Suprapubic skin (tissue), 4 donors: ENCODE data around the gene S100PBP. TPM values are rescaled to one million over a fixed set of nuclear protein-coding genes. Genes with fewer than 3 reads are reported as not detected.

Experiments used
- DNase-seq, 2 donors: peaks; one replicate each; pipeline ENCODE4 v3.0.0-alpha.2; 2019; ENCODE audit warnings: low spot score in 2 of 2
- H3K27ac ChIP-seq: fragments of 200-600 bp; sonication (generic); one replicate; pipeline ENCODE4 v1.5.1; 2019
- H3K27me3 ChIP-seq: fragments of 200-600 bp; sonication (generic); one replicate; pipeline ENCODE4 v1.5.1; 2019
- H3K36me3 ChIP-seq: fragments of 200-600 bp; sonication (generic); one replicate; pipeline ENCODE4 v1.5.1; 2019
- H3K4me1 ChIP-seq: fragments of 200-600 bp; sonication (generic); one replicate; pipeline ENCODE4 v1.5.1; 2019
- H3K4me3 ChIP-seq: fragments of 200-600 bp; sonication (generic); one replicate; pipeline ENCODE4 v1.5.1; 2019; ENCODE audit warnings: mild to moderate bottlenecking
- H3K9me3 ChIP-seq: fragments of 200-600 bp; sonication (generic); one replicate; pipeline ENCODE4 v1.5.1; 2019
- CTCF ChIP-seq, 2 donors: fragments of 200-600 bp in 1 of 2; fragments of 450-650 bp in 1 of 2; sonication (generic) in 1 of 2; IDR thresholded peaks; one replicate each; pipeline ENCODE4 v1.5.1; 2016 to 2019; ENCODE audit warnings: antibody characterized with exemption in 2 of 2, mild to moderate bottlenecking in 1 of 2, moderate library complexity in 1 of 2
- EP300 ChIP-seq: sonication (generic); formaldehyde crosslinking; IDR thresholded peaks from one replicate; pipeline ENCODE4 v1.6.1; 2017; ENCODE audit warnings: antibody characterized with exemption
- POLR2A ChIP-seq, 2 donors: fragments of 450-650 bp; IDR thresholded peaks; one replicate each; pipeline ENCODE4 v1.6.1; 2017; ENCODE audit warnings: antibody characterized with exemption in 2 of 2, mild to moderate bottlenecking in 2 of 2, moderate library complexity in 2 of 2
- POLR2AphosphoS5 ChIP-seq, 3 donors: sonication (generic); formaldehyde crosslinking; IDR thresholded peaks; one replicate each; pipeline ENCODE4 v1.6.1; 2017; ENCODE audit warnings: antibody characterized with exemption in 3 of 3
- WGBS: methylation state at CpG from one replicate; pipeline ENCODE4 v1.1.5; 2018; 5-methylcytosine and 5-hydroxymethylcytosine counted together
- total RNA-seq, 4 donors: library from RNA; depleted of rRNA; stranded (reverse); fragments of >200 nt; gene quantifications; one replicate each; pipeline ENCODE4 v1.1.0, GENCODE V29; 2016

The S100PBP gene
- total RNA-seq, 4 donors from 2014 or later: 8.8 to 39.7 (median 18.1) TPM

- Histone ChIP-seq H3K4me3 (no peak overlapping the region), H3K27ac (no peak overlapping the region), H3K9me3 (no peaks in the 10 kb centered on the region), H3K4me1 (peaks cover 12% of the 10 kb centered on the region), H3K36me3 (peaks cover 50% of the 10 kb centered on the region), H3K27me3 (no peaks in the 10 kb centered on the region)
- 91% methylated on average over 5 of the region's 5 CpGs for WGBS
- no peak for TF ChIP-seq POLR2AphosphoS5 (IDR thresholded peaks at IDR 0.05)
- TF ChIP-seq POLR2A (IDR thresholded peaks at IDR 0.05): no peak
- TF ChIP-seq CTCF (IDR thresholded peaks at IDR 0.05): no peak
- no peak for TF ChIP-seq EP300
- DNase-seq: no peak
Measured at GRCh38 chr1:32810358-32810757, 7.1 kb upstream of the S100PBP start.

DNA sequence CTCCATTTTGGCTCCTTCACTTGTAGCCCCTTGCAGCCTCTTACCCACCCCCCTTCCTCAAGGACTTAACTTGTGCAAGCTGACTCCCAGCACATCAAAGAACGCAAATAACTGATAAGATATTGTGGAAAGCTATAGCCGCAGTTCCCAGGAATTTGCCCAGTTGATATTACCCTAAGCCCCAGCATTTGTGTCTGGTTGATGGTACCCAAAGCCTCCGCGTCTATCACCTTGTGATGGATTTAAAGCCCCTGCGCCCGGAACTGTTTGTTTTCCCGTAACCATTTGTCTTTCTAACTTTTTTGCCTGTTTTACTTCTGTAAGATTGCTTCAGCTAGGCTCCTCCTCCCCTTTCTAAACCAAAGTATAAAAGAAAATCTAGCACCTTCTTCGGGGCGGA, 6.2 kb upstream of the S100PBP start:
- TF ChIP-seq POLR2AphosphoS5 (IDR thresholded peaks at IDR 0.05) (no peak), CTCF (IDR thresholded peaks at IDR 0.05) (no peak), POLR2A (IDR thresholded peaks at IDR 0.05) (no peak), EP300 (no peak)
- no peak for DNase-seq
- Histone ChIP-seq H3K27ac (no peak overlapping the region), H3K27me3 (no peaks in the 10 kb centered on the region), H3K9me3 (no peaks in the 10 kb centered on the region), H3K36me3 (peaks cover 41% of the 10 kb centered on the region), H3K4me3 (no peak overlapping the region), H3K4me1 (peaks cover 21% of the 10 kb centered on the region)
- WGBS: 89% methylated on average over 9 of the region's 9 CpGs

DNA sequence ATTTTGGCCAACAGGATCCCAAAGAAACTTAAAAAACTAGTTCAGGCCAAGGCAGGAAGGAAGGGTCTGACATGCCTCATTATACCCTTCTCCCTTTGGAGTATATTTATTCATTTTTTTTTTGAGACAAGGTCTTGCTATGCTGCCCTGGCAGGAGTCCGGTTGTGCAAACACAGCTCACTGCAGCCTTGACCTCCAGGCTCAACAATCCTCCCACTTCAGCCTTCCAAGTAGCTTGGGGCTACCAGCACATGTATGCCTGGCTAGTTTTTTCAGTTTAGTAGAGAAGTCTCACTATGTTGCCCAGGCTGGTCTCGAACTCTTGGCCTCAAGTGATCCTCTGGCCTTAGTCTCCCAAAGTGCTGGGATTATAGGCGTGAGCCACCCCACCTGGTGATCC, 5.5 kb upstream of the S100PBP start:
- TF ChIP-seq POLR2AphosphoS5 (IDR thresholded peaks at IDR 0.05): no peak
- TF ChIP-seq CTCF (IDR thresholded peaks at IDR 0.05): no peak
- no peak for TF ChIP-seq POLR2A (IDR thresholded peaks at IDR 0.05)
- no peak for TF ChIP-seq EP300
- Histone ChIP-seq H3K27ac (no peak overlapping the region), H3K27me3 (no peaks in the 10 kb centered on the region), H3K36me3 (peaks cover 34% of the 10 kb centered on the region), H3K4me1 (peaks cover 24% of the 10 kb centered on the region), H3K9me3 (no peaks in the 10 kb centered on the region), H3K4me3 (no peak overlapping the region)
- WGBS: 96% methylated on average over 3 of the region's 3 CpGs
- DNase-seq: no peak

DNA sequence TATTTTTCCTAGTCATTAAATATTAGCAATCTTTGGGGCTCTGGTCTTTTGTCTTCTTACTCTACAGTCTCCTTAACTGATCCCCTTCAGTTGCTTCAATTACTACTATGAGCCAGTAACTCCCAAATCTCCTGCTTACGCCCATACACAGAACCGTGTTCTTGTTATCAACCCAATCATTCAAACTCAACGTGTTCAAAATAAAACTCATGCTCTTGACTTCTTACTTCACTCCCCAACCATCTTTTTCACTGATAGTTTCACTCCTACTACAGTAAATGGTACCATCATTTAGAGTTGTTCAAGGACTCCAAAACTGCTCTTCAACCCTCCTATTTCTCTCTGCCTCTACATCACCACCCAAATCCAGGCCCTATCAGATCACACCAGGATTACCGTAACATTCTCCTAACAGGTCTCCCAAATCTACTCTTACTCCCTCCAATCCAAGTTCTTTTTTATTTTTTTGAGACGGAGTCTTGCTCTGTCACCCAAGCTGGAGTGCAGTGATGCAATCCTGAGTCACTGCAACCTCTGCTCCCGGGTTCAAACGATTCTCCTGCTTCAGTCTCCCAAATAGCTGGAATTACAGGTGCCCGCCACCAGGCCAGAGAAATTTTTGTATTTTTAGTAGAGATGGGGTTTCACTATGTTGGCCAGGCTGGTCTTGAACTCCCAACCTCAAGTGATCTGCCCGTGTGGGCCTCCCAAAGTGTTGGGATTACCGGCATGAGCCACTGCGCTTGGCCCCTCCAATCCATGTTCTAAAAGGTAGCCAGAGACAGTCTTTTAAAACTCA, 3.3 kb upstream of the S100PBP start:
- H3K4me1 ChIP-seq: peaks cover 33% of the 10 kb centered on the region
- WGBS: 84% methylated on average over 11 of the region's 11 CpGs
- DNase-seq: no peak
- peaks cover 18% of the 10 kb centered on the region for H3K36me3 ChIP-seq
- H3K27me3 ChIP-seq: no peaks in the 10 kb centered on the region
- no peak overlapping the region for H3K4me3 ChIP-seq
- no peaks in the 10 kb centered on the region for H3K9me3 ChIP-seq
- no peak overlapping the region for H3K27ac ChIP-seq
- TF ChIP-seq CTCF (IDR thresholded peaks at IDR 0.05): no peak
- no peak for TF ChIP-seq POLR2A (IDR thresholded peaks at IDR 0.05)
- no peak for TF ChIP-seq EP300
- TF ChIP-seq POLR2AphosphoS5 (IDR thresholded peaks at IDR 0.05): no peak

GRCh38 chr1:32816676-32817158, 736 bp upstream of the S100PBP start:
- Histone ChIP-seq H3K4me1 (peaks cover 39% of the 10 kb centered on the region), H3K27ac (peak overlapping the region; percentile 89), H3K36me3 (no peaks in the 10 kb centered on the region), H3K4me3 (peak overlapping the region; percentile 83), H3K27me3 (no peaks in the 10 kb centered on the region), H3K9me3 (no peaks in the 10 kb centered on the region)
- no peak for TF ChIP-seq POLR2A (IDR thresholded peaks at IDR 0.05)
- TF ChIP-seq CTCF (IDR thresholded peaks at IDR 0.05): no peak
- no peak for TF ChIP-seq EP300
- TF ChIP-seq POLR2AphosphoS5 (IDR thresholded peaks at IDR 0.05): no peak
- no peak for DNase-seq
- WGBS: 0% methylated on average over 8 of the region's 15 CpGs
